Thyroid gland (tissue), 4 donors: ENCODE results near the gene NAP1L4.

Source experiments
- POLR2A ChIP-seq, 2 donors: fragments of 450-650 bp; IDR thresholded peaks; one replicate each; pipeline ENCODE4 v1.6.1; 2017; ENCODE audit warnings: antibody characterized with exemption in 2 of 2, mild to moderate bottlenecking in 2 of 2, moderate library complexity in 1 of 2
- TF ChIP-seq, protein P1 (sequence below), 6 experiments: fragments of 200-600 bp in 3 of 6; fragments of 450-650 bp in 3 of 6; sonication (generic) in 3 of 6; IDR thresholded peaks; one replicate each; pipeline ENCODE4 v1.5.1; 2016 to 2019; ENCODE audit warnings: antibody characterized with exemption in 6 of 6, mild to moderate bottlenecking in 2 of 6, inconsistent platforms in 1 of 6, moderate library complexity in 1 of 6

GRCh38 chr11:2998073-2998850 lies 6.1 kb upstream of the NAP1L4 start:
- TF ChIP-seq, protein P1, sequence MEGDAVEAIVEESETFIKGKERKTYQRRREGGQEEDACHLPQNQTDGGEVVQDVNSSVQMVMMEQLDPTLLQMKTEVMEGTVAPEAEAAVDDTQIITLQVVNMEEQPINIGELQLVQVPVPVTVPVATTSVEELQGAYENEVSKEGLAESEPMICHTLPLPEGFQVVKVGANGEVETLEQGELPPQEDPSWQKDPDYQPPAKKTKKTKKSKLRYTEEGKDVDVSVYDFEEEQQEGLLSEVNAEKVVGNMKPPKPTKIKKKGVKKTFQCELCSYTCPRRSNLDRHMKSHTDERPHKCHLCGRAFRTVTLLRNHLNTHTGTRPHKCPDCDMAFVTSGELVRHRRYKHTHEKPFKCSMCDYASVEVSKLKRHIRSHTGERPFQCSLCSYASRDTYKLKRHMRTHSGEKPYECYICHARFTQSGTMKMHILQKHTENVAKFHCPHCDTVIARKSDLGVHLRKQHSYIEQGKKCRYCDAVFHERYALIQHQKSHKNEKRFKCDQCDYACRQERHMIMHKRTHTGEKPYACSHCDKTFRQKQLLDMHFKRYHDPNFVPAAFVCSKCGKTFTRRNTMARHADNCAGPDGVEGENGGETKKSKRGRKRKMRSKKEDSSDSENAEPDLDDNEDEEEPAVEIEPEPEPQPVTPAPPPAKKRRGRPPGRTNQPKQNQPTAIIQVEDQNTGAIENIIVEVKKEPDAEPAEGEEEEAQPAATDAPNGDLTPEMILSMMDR (IDR thresholded peaks at IDR 0.05): no peak
- no peak for TF ChIP-seq POLR2A (IDR thresholded peaks at IDR 0.05)
